Breast epithelium (tissue), 3 donors: ENCODE results near the gene PAFAH2.

ENCODE experiments used
- POLR2A ChIP-seq: fragments of 450-650 bp; IDR thresholded peaks from one replicate; pipeline ENCODE4 v1.6.1; 2016; ENCODE audit warnings: antibody characterized with exemption, mild to moderate bottlenecking, moderate library complexity
- TF ChIP-seq, protein P1 (sequence below), 3 donors: fragments of 450-650 bp; IDR thresholded peaks; one replicate each; pipeline ENCODE4 v1.5.1; 2016 to 2017; ENCODE audit warnings: antibody characterized with exemption in 3 of 3, mild to moderate bottlenecking in 3 of 3, moderate library complexity in 3 of 3

DNA sequence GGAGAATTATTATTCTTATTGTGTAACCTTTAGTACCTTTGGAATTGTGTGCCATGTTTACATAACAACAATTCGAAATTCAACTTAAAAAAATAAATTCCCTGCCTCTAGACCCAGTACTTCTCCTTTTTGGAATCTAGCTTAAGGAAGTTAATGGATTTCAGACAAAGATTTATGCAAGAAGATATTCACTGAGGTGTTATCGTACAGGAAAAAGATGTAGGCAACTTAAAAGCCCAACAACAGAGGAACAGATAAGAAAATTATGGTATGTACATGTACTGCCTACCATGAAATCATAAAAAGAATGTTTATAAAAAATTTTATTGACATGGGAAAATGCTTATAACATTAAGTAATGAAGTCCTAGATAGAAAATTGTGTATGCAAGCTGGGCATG lies 73.4 kb downstream of the PAFAH2 start:
- TF ChIP-seq, protein P1, sequence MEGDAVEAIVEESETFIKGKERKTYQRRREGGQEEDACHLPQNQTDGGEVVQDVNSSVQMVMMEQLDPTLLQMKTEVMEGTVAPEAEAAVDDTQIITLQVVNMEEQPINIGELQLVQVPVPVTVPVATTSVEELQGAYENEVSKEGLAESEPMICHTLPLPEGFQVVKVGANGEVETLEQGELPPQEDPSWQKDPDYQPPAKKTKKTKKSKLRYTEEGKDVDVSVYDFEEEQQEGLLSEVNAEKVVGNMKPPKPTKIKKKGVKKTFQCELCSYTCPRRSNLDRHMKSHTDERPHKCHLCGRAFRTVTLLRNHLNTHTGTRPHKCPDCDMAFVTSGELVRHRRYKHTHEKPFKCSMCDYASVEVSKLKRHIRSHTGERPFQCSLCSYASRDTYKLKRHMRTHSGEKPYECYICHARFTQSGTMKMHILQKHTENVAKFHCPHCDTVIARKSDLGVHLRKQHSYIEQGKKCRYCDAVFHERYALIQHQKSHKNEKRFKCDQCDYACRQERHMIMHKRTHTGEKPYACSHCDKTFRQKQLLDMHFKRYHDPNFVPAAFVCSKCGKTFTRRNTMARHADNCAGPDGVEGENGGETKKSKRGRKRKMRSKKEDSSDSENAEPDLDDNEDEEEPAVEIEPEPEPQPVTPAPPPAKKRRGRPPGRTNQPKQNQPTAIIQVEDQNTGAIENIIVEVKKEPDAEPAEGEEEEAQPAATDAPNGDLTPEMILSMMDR (IDR thresholded peaks at IDR 0.05): no peak
- no peak for TF ChIP-seq POLR2A
